ENCODE measurements around the gene ADAM33. TPM values are rescaled to one million over a fixed set of nuclear protein-coding genes. Genes with fewer than 3 reads are reported as not detected.

Gene ADAM33
- total and polyA plus RNA-seq, 2 of the 13 experiments (the other 11 are each of a cell fraction or from before 2014, with no cell fraction given), result not detected

GRCh38 chr20:3658716-3659491 lies 22.9 kb downstream of the ADAM33 start:
- FAIRE-seq, result peak; percentile 94
- peaks cover 6 to 27% of the 10 kb centered on the region in 2 experiments for H3K27me3 ChIP-seq (ENCODE audit: control insufficient read depth in 1 of 2, insufficient read depth in 2 of 2, low read length in 2 of 2)
- in situ Hi-C loops (cut with HindIII; ENCODE audit: extremely low pct_ligation_motif_present, low pct_unique_long_range_greater_than_20kb), result no loop called here
- ChIA-PET POLR2A (interaction anchor here (0.6 to 1.5 kb wide), 3 partner anchors 18 to 122 kb away, joined by 3 read pairs; partner anchors contain the start of genes ADISSP and SPEF1), CTCF (ENCODE audit: low intra/inter-chr PET ratio, low total read pairs) (no interaction called here)
- H3K9ac ChIP-seq (ENCODE audit: insufficient read depth, low read depth, low read length), result peak overlapping the region; percentile 57
- no peaks in the 10 kb centered on the region for H4K20me1 ChIP-seq (ENCODE audit: insufficient read depth, low read length)
- intact Hi-C loops (cut with micrococcal nuclease; ENCODE audit: unreplicated experiment), result no loop called here
- peak overlapping the region; percentile 29 to 72 (median 48) for H3K4me3 ChIP-seq (replicated peaks in 1 of 3; ENCODE audit: insufficient read depth in 1 of 3, low read depth in 2 of 3, low read length in 3 of 3)
- H3K4me1 ChIP-seq (ENCODE audit: insufficient read depth, low read length), result peaks cover 46% of the 10 kb centered on the region
- DNase-seq (ENCODE audit: low spot score), result peak; percentile 81
- WGBS (ENCODE audit: low lambda C conversion rate), result 29% methylated on average over 8 of the region's 8 CpGs
- ATAC-seq, result peak; percentile 79
- H3K4me2 ChIP-seq (ENCODE audit: low read depth, low read length), result peak overlapping the region; percentile 97
- H3K27ac ChIP-seq (ENCODE audit: extremely low read length, insufficient read depth, low read length), result peak overlapping the region; percentile 48
- no peaks in the 10 kb centered on the region for H3K79me2 ChIP-seq (ENCODE audit: insufficient read depth, low read length)
- no peaks in the 10 kb centered on the region for H3K36me3 ChIP-seq (replicated peaks in 1 of 2; ENCODE audit: control insufficient read depth in 1 of 2, insufficient read depth in 2 of 2, low read length in 2 of 2)
- BruUV-seq (replicated peaks), result TSS peak; percentile 72
- H2AFZ ChIP-seq (ENCODE audit: low read length), result peak overlapping the region; percentile 80
- no peaks in the 10 kb centered on the region for H3K9me3 ChIP-seq (ENCODE audit: low read length)
- TF ChIP-seq ATF2 (CRISPR knock-in tag; IDR thresholded peaks at IDR 0.05) (peak; percentile 70), PHF20 (CRISPR knock-in tag; IDR thresholded peaks at IDR 0.05) (peak; percentile 34; the same call in 1 of the 2 replicates), IKZF5 (CRISPR knock-in tag; IDR thresholded peaks at IDR 0.05) (no peak), ZBTB46 (CRISPR knock-in tag; IDR thresholded peaks at IDR 0.05; ENCODE audit: borderline replicate concordance) (no peak), NKX3-1 (CRISPR knock-in tag; IDR thresholded peaks at IDR 0.05) (no peak), ZNF550 (CRISPR knock-in tag; IDR thresholded peaks at IDR 0.05; ENCODE audit: borderline replicate concordance) (0 out of 2 replicates have a peak, but pooled peaks have one; percentile 21), ZFP90 (CRISPR knock-in tag; IDR thresholded peaks at IDR 0.05; ENCODE audit: borderline replicate concordance) (peak; percentile 92; the same call in 1 of the 2 replicates), ZMYM4 (CRISPR knock-in tag; IDR thresholded peaks at IDR 0.05) (peak; percentile 84), SOX5 (CRISPR knock-in tag; IDR thresholded peaks at IDR 0.05; ENCODE audit: borderline replicate concordance) (peak; percentile 25; the same call in 1 of the 2 replicates), ZNF276 (CRISPR knock-in tag; IDR thresholded peaks at IDR 0.05; ENCODE audit: low read depth) (no peak; the same call in 1 of the 2 replicates), ZNF18 (CRISPR knock-in tag; IDR thresholded peaks at IDR 0.05; ENCODE audit: insufficient replicate concordance) (no peak), SAP130 (CRISPR knock-in tag; IDR thresholded peaks at IDR 0.05; ENCODE audit: low read depth) (peak; percentile 86), POLR2G (IDR thresholded peaks at IDR 0.05; ENCODE audit: low read depth, low read length) (peak; percentile 28; the same call in 1 of the 2 replicates), ZSCAN31 (CRISPR knock-in tag; IDR thresholded peaks at IDR 0.05; ENCODE audit: low read depth) (peak; percentile 39; the same call in 1 of the 2 replicates)
